ENCODE data around the gene UBE2O. TPM values are rescaled to one million over a fixed set of nuclear protein-coding genes. Genes with fewer than 3 reads are reported as not detected.
A peak's percentile ranks its signal among the peaks of the same experiment; 100 is the strongest.

Gene UBE2O
- total and polyA plus RNA-seq, 9 donors: 8.3 to 37.2 (median 27.9) TPM

- TF ChIP-seq POLR2A (IDR thresholded peaks at IDR 0.05): no peak
- no peak for TF ChIP-seq EP300 (IDR thresholded peaks at IDR 0.05)
- no peak for TF ChIP-seq CTCF (IDR thresholded peaks at IDR 0.05)
- H3K9me3 ChIP-seq: no peaks in the 10 kb centered on the region
- no peak overlapping the region for H3K27ac ChIP-seq
- H3K4me3 ChIP-seq: no peak overlapping the region
- peaks cover 18% of the 10 kb centered on the region for H3K4me1 ChIP-seq (ENCODE audit: insufficient read depth)
- H3K27me3 ChIP-seq: no peaks in the 10 kb centered on the region
- DNase-seq: no peak
- WGBS, 3 donors: 94 to 96% (median 96%) methylated on average over 6 of the region's 6 CpGs
- intact Hi-C loops (cut with DNase I): no loop called here
- no peaks in the 10 kb centered on the region for H3K36me3 ChIP-seq
These were observed 30.1 kb downstream of the UBE2O start for GRCh38 chr17:76422860-76423259.

- H3K4me3 ChIP-seq: no peak overlapping the region
- no peak for TF ChIP-seq CTCF (IDR thresholded peaks at IDR 0.05)
- no peak for TF ChIP-seq EP300 (IDR thresholded peaks at IDR 0.05)
- no peak for TF ChIP-seq POLR2A (IDR thresholded peaks at IDR 0.05)
- H3K36me3 ChIP-seq: no peaks in the 10 kb centered on the region
- 95 to 97% (median 96%) methylated on average over 8 of the region's 8 CpGs for WGBS, 3 donors
- intact Hi-C loops (cut with DNase I): no loop called here
- no peak overlapping the region for H3K27ac ChIP-seq
- no peaks in the 10 kb centered on the region for H3K9me3 ChIP-seq
- DNase-seq: no peak
- peaks cover 20% of the 10 kb centered on the region for H3K4me1 ChIP-seq (ENCODE audit: insufficient read depth)
- H3K27me3 ChIP-seq: no peaks in the 10 kb centered on the region
These were observed 30.5 kb downstream of the UBE2O start for GRCh38 chr17:76422406-76422805.

- no peaks in the 10 kb centered on the region for H3K27me3 ChIP-seq
- no peak overlapping the region for H3K27ac ChIP-seq
- H3K4me1 ChIP-seq (ENCODE audit: insufficient read depth): peaks cover 22% of the 10 kb centered on the region
- TF ChIP-seq CTCF (IDR thresholded peaks at IDR 0.05): no peak
- no peaks in the 10 kb centered on the region for H3K36me3 ChIP-seq
- no peaks in the 10 kb centered on the region for H3K9me3 ChIP-seq
- DNase-seq: no peak
- 58 to 59% (median 59%) methylated on average over 7 of the region's 7 CpGs for WGBS, 3 donors
- H3K4me3 ChIP-seq: no peak overlapping the region
- intact Hi-C loops (cut with DNase I): no loop called here
These were observed 31.9 kb downstream of the UBE2O start for GRCh38 chr17:76421044-76421407.

- 29 to 32% (median 29%) methylated on average over 10 of the region's 10 CpGs for WGBS, 3 donors
- H3K4me3 ChIP-seq: no peak overlapping the region
- H3K27me3 ChIP-seq: no peaks in the 10 kb centered on the region
- DNase-seq: no peak
- no peak for TF ChIP-seq EP300 (IDR thresholded peaks at IDR 0.05)
- TF ChIP-seq POLR2A (IDR thresholded peaks at IDR 0.05): no peak
- TF ChIP-seq CTCF (IDR thresholded peaks at IDR 0.05): no peak
- peaks cover 22% of the 10 kb centered on the region for H3K4me1 ChIP-seq (ENCODE audit: insufficient read depth)
- no peaks in the 10 kb centered on the region for H3K9me3 ChIP-seq
- intact Hi-C loops (cut with DNase I): no loop called here
- peak overlapping the region in 1 of 2 donors; percentile 0 for H3K27ac ChIP-seq
- no peaks in the 10 kb centered on the region for H3K36me3 ChIP-seq
These were observed 32.5 kb downstream of the UBE2O start for GRCh38 chr17:76420356-76421043.

Measured in ovary (tissue), 9 donors.